Measurements from ENCODE around the gene ZBTB5. TPM values are rescaled to one million over a fixed set of nuclear protein-coding genes. Genes with fewer than 3 reads are reported as not detected.

The ZBTB5 gene
- total and polyA plus RNA-seq, 2 of the 4 experiments (the other 2 are of a cell fraction) = 6.3 to 9.1 TPM

DNA sequence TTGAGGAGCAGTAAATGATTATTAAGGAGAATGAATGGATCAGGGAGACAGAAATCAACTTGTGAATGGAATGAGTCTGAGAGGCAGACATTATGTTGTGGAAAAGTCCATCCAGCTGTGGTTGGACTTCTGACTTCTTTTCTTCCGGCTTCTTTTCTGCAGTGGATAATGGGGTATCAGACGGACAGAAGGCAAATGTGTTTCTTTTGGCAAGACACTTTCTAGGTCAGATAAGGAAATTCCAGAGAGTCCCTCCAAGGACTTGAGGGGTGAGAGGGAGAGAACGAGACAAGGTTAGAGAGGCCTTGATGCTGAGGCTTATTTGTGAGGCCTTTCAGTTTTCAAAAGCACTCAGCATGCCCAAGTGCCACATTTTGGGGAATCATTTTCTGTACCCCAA lies 59.9 kb downstream of the ZBTB5 start:
- ATAC-seq (ENCODE audit: low read depth) (no peak), DNase-seq (no peak)
- H3K9me1 ChIP-seq (ENCODE audit: insufficient read depth, low read length) = no peaks in the 10 kb centered on the region
- no peak overlapping the region for H3K4me3 ChIP-seq (ENCODE audit: insufficient read depth, low read depth, low read length)
- H2BK120ac ChIP-seq (ENCODE audit: low read depth, low read length) = no peak overlapping the region
- in situ Hi-C loops (cut with MboI; ENCODE audit: low sequenced_read_pairs) (no loop called here), dilution Hi-C loops (cut with HindIII; ENCODE audit: low sequenced_read_pairs, unreplicated experiment) (no loop called here), intact Hi-C loops (cut with micrococcal nuclease) (no loop called here)
- H3K56ac ChIP-seq (ENCODE audit: extremely low read depth, insufficient read depth, low read length) = no peak overlapping the region
- no peaks in the 10 kb centered on the region for H3K9me3 ChIP-seq (ENCODE audit: control insufficient read depth, insufficient read depth, low read length)
- no peak overlapping the region for H3K27ac ChIP-seq (ENCODE audit: insufficient read depth, low read length)
- H3K4me1 ChIP-seq (ENCODE audit: control insufficient read depth, insufficient read depth, low read length) = no peaks in the 10 kb centered on the region
- no peaks in the 10 kb centered on the region for H4K20me1 ChIP-seq (ENCODE audit: insufficient read depth, low read length)
- H3K4ac ChIP-seq (ENCODE audit: low read depth, low read length) = no peak overlapping the region
- H3K18ac ChIP-seq (ENCODE audit: low read depth, low read length) = no peak overlapping the region
- CTCF ChIA-PET = interaction anchor here (1.0 kb wide), 1 partner anchor 410 kb away, joined by 3 read pairs; no protein-coding TSS in a partner anchor
- H2AK5ac ChIP-seq (ENCODE audit: low read depth, low read length) = no peak overlapping the region
- H4K5ac ChIP-seq (ENCODE audit: low read depth, low read length) = no peak overlapping the region
- H2BK20ac ChIP-seq (ENCODE audit: low read depth, low read length) = no peak overlapping the region
- TF ChIP-seq SMC3 (IDR thresholded peaks at IDR 0.05; ENCODE audit: low read depth, low read length) = no peak
- H2AFZ ChIP-seq (replicated peaks; ENCODE audit: low read length, poor library complexity) = no peak overlapping the region
- no CpG with 5 or more reads among the region's 3 CpGs for WGBS, 2 experiments (ENCODE audit: extremely low coverage in 2 of 2, insufficient read length in 1 of 2)
- no peak overlapping the region for H2BK15ac ChIP-seq (ENCODE audit: low read depth, low read length)
- H3K9ac ChIP-seq (ENCODE audit: low read depth, low read length) = no peak overlapping the region
- no peak overlapping the region for H3K4me2 ChIP-seq (ENCODE audit: low read depth, low read length)
- H3K79me1 ChIP-seq (ENCODE audit: low read depth in 1 of 2, low read length in 2 of 2) = no peaks in the 10 kb centered on the region
- BruUV-seq (replicated peaks) = no TSS peak
- no peak overlapping the region for H4K8ac ChIP-seq (ENCODE audit: low read depth in 2 of 2, low read length in 2 of 2)
- no peak overlapping the region for H4K91ac ChIP-seq (ENCODE audit: insufficient read depth, low read depth, low read length)
- no peaks in the 10 kb centered on the region for H3K36me3 ChIP-seq (ENCODE audit: control insufficient read depth, insufficient read depth, low read length)
- no peak overlapping the region for H3K23ac ChIP-seq (ENCODE audit: low read depth, low read length)
- POLR2A ChIA-PET (ENCODE audit: unreplicated experiment) = no interaction called here
- H2AK9ac ChIP-seq (replicated peaks; ENCODE audit: low read depth, low read length, poor library complexity) = no peak overlapping the region
- H3K14ac ChIP-seq (replicated peaks; ENCODE audit: low read depth, low read length) = no peak overlapping the region
- H3K27me3 ChIP-seq (ENCODE audit: control insufficient read depth, insufficient read depth, low read length) = peaks cover 2% of the 10 kb centered on the region
- no peak overlapping the region for H2BK5ac ChIP-seq (ENCODE audit: low read depth, low read length, poor library complexity, severe bottlenecking)

Data from IMR-90 (cell line).